HG03175 (cell line): Measurements from ENCODE around the gene MIB1.
A peak's percentile ranks its signal among the peaks of the same experiment; 100 is the strongest.
"Not testable (repeated sequence)": the region's sequence is repeated elsewhere in the genome, so short reads cannot be mapped to it uniquely, and the experiment has no call there.

ENCODE experiments used
- ATAC-seq: cut with Tn5 transposase; IDR thresholded peaks from one replicate; pipeline ENCODE4 v1.9.1; 2021; ENCODE audit warnings: mild to moderate bottlenecking, moderate library complexity; ENCODE audit not compliant: unreplicated experiment

MIB1 gene

GRCh38 chr18:21740538-21741311, at the start of gene MIB1:
TSS of gene MIB1 (plus strand) at chr18:21740792. CDS start at chr18:21741584, 792 bp downstream.
- ATAC-seq = peak; percentile 98

- ATAC-seq = no peak
These were observed 47.3 kb upstream of the MIB1 start for GRCh38 chr18:21693322-21693721.

- no peak for ATAC-seq
These were observed 40.0 kb upstream of the MIB1 start for GRCh38 chr18:21700528-21701075.

GRCh38 chr18:21701621-21702020, 39.0 kb upstream of the MIB1 start:
- no peak for ATAC-seq

GRCh38 chr18:21702602-21703001, 38.0 kb upstream of the MIB1 start:
- no peak for ATAC-seq

GRCh38 chr18:21703241-21703820, 37.3 kb upstream of the MIB1 start:
- no peak for ATAC-seq

- ATAC-seq = peak; percentile 96
These were observed 35.8 kb upstream of the MIB1 start, which contains the start of gene ABHD3 for GRCh38 chr18:21704603-21705364. TSS of gene ABHD3 (minus strand) at chr18:21704774. CDS start at chr18:21704665, 109 bp downstream.

- no peak for ATAC-seq
These were observed 34.2 kb upstream of the MIB1 start for GRCh38 chr18:21706386-21706865.

GRCh38 chr18:21707130-21707529, 33.5 kb upstream of the MIB1 start:
- ATAC-seq = not testable (repeated sequence)

- ATAC-seq = no peak
These were observed 26.1 kb upstream of the MIB1 start for GRCh38 chr18:21714474-21714873.

GRCh38 chr18:21722687-21723086, 17.9 kb upstream of the MIB1 start:
- no peak for ATAC-seq

- no peak for ATAC-seq
These were observed 15.4 kb upstream of the MIB1 start for GRCh38 chr18:21725201-21725600.

GRCh38 chr18:21727702-21728101, 12.9 kb upstream of the MIB1 start:
- ATAC-seq = no peak

- ATAC-seq = no peak
These were observed 7.6 kb upstream of the MIB1 start for GRCh38 chr18:21733011-21733410.

GRCh38 chr18:21735452-21736015, 5.1 kb upstream of the MIB1 start:
- no peak for ATAC-seq

GRCh38 chr18:21736926-21737325, 3.7 kb upstream of the MIB1 start:
- ATAC-seq = not testable (repeated sequence)

GRCh38 chr18:21739604-21740537, 721 bp upstream of the MIB1 start:
- peak; percentile 6 for ATAC-seq

- no peak for ATAC-seq
These were observed 645 bp downstream of the MIB1 start for GRCh38 chr18:21741312-21741561.

GRCh38 chr18:21741562-21742314, 1.1 kb downstream of the MIB1 start:
- ATAC-seq = peak; percentile 20
